ENCODE data around the gene DLG4. TPM values are rescaled to one million over a fixed set of nuclear protein-coding genes. Genes with fewer than 3 reads are reported as not detected.

Gene DLG4
- total RNA-seq, 2 experiments from 2014 or later, result 15.4 to 27.3 TPM

GRCh38 chr17:7258731-7259554 is 39.3 kb upstream of the DLG4 start:
- peaks cover 49% of the 10 kb centered on the region for H3K36me3 ChIP-seq (ENCODE audit: insufficient read depth, low read length)
- H4K20me1 ChIP-seq (ENCODE audit: insufficient read depth, low read length), result no peaks in the 10 kb centered on the region
- DNase-seq (ENCODE audit: low spot score), result no peak
- peaks cover 17% of the 10 kb centered on the region for H3K4me1 ChIP-seq (ENCODE audit: insufficient read depth, low read length, poor library complexity, severe bottlenecking)
- CTCF ChIA-PET (ENCODE audit: unreplicated experiment), result no interaction called here
- POLR2A ChIA-PET, result interaction anchor here (0.6 to 0.7 kb wide), 2 partner anchors 16 to 392 kb away, joined by 3 to 7 read pairs; no protein-coding TSS in a partner anchor
- H3K9me3 ChIP-seq (ENCODE audit: low read length), result no peaks in the 10 kb centered on the region
- TF ChIP-seq CTCF (conservative IDR thresholded peaks at IDR 0.05; ENCODE audit: low read length) (no peak), EZH2phosphoT487 (IDR thresholded peaks at IDR 0.05; ENCODE audit: borderline replicate concordance, low read depth, low read length) (no peak)
- no peak overlapping the region for H2AFZ ChIP-seq (ENCODE audit: low read length)
- BruUV-seq (replicated peaks), result no TSS peak
- no peak overlapping the region for H3K4me3 ChIP-seq (ENCODE audit: low read depth, low read length, poor library complexity, severe bottlenecking)
- H3K79me2 ChIP-seq (ENCODE audit: insufficient read depth, low read depth, low read length), result peaks cover 2% of the 10 kb centered on the region; the same call in 1 of the 2 replicates
- no peaks in the 10 kb centered on the region for H3K9me2 ChIP-seq (ENCODE audit: insufficient read depth, low read length)
- H3K4me2 ChIP-seq (ENCODE audit: low read length), result no peak overlapping the region
- intact Hi-C loops (cut with micrococcal nuclease; ENCODE audit: unreplicated experiment), result no loop called here
- no peak overlapping the region for H3K27ac ChIP-seq (ENCODE audit: low read depth, low read length, poor library complexity, severe bottlenecking)

- no peaks in the 10 kb centered on the region for H3K9me2 ChIP-seq (ENCODE audit: insufficient read depth, low read length)
- H3K79me2 ChIP-seq (ENCODE audit: insufficient read depth, low read depth, low read length), result peaks cover 17% of the 10 kb centered on the region
- H3K4me3 ChIP-seq (ENCODE audit: low read depth, low read length, poor library complexity, severe bottlenecking), result no peak overlapping the region
- no peaks in the 10 kb centered on the region for H4K20me1 ChIP-seq (ENCODE audit: insufficient read depth, low read length)
- DNase-seq (ENCODE audit: low spot score), result no peak
- no peak overlapping the region for H2AFZ ChIP-seq (ENCODE audit: low read length)
- no peaks in the 10 kb centered on the region for H3K9me3 ChIP-seq (ENCODE audit: low read length)
- intact Hi-C loops (cut with micrococcal nuclease; ENCODE audit: unreplicated experiment), result no loop called here
- no peak overlapping the region for H3K4me2 ChIP-seq (ENCODE audit: low read length)
- CTCF ChIA-PET (ENCODE audit: unreplicated experiment), result interaction anchor here (0.6 kb wide), 1 partner anchor 235 kb away, joined by 4 read pairs; no protein-coding TSS in a partner anchor
- H3K4me1 ChIP-seq (ENCODE audit: insufficient read depth, low read length, poor library complexity, severe bottlenecking), result peaks cover 8% of the 10 kb centered on the region
- H3K27ac ChIP-seq (ENCODE audit: low read depth, low read length, poor library complexity, severe bottlenecking), result no peak overlapping the region
- peaks cover 50% of the 10 kb centered on the region for H3K36me3 ChIP-seq (ENCODE audit: insufficient read depth, low read length)
- TF ChIP-seq EZH2phosphoT487 (IDR thresholded peaks at IDR 0.05; ENCODE audit: borderline replicate concordance, low read depth, low read length), result no peak
- TF ChIP-seq CTCF (conservative IDR thresholded peaks at IDR 0.05; ENCODE audit: low read length), result no peak
- BruUV-seq (replicated peaks), result no TSS peak
- POLR2A ChIA-PET, result interaction anchor here (0.6 to 0.7 kb wide), 2 partner anchors 136 to 207 kb away, joined by 3 read pairs; no protein-coding TSS in a partner anchor
Observed at GRCh38 chr17:7256766-7257456, 37.3 kb upstream of the DLG4 start.
